ENCODE data around the gene CXCL1.

- TF ChIP-seq POLR2AphosphoS5 (IDR thresholded peaks at IDR 0.05; ENCODE audit: insufficient read depth, low read depth, low read length): no peak
- TF ChIP-seq JUN (IDR thresholded peaks at IDR 0.05; ENCODE audit: borderline replicate concordance, insufficient read depth, insufficient read length, low read depth): no peak
- no peak for TF ChIP-seq CTCF (IDR thresholded peaks at IDR 0.05; ENCODE audit: extremely low read depth in 1 of 2, insufficient read depth in 1 of 2, low read depth in 1 of 2, low read length in 2 of 2)
- TF ChIP-seq EZH2 (IDR thresholded peaks at IDR 0.05; ENCODE audit: borderline replicate concordance, low read depth, low read length, severe bottlenecking): no peak
- TF ChIP-seq POLR2A (IDR thresholded peaks at IDR 0.05; ENCODE audit: low read depth, low read length): no peak
- no peak for TF ChIP-seq FOS (IDR thresholded peaks at IDR 0.05; ENCODE audit: borderline replicate concordance, insufficient read depth, low read length)
- TF ChIP-seq MYC (IDR thresholded peaks at IDR 0.05; ENCODE audit: low read depth, low read length): no peak
- no peak for TF ChIP-seq MAX (IDR thresholded peaks at IDR 0.05; ENCODE audit: insufficient read depth, insufficient read length)
- TF ChIP-seq GATA2 (IDR thresholded peaks at IDR 0.05; ENCODE audit: insufficient read depth, insufficient read length, low read depth, low read length): no peak
Observed at GRCh38 chr4:73828956-73829355, 40.2 kb upstream of the CXCL1 start.
